ENCODE results near the gene TSPAN18. TPM values are rescaled to one million over a fixed set of nuclear protein-coding genes. Genes with fewer than 3 reads are reported as not detected.

Gene TSPAN18
- total RNA-seq, 6 donors from 2014 or later = 8.2 to 48.6 (median 17.5) TPM

DNA sequence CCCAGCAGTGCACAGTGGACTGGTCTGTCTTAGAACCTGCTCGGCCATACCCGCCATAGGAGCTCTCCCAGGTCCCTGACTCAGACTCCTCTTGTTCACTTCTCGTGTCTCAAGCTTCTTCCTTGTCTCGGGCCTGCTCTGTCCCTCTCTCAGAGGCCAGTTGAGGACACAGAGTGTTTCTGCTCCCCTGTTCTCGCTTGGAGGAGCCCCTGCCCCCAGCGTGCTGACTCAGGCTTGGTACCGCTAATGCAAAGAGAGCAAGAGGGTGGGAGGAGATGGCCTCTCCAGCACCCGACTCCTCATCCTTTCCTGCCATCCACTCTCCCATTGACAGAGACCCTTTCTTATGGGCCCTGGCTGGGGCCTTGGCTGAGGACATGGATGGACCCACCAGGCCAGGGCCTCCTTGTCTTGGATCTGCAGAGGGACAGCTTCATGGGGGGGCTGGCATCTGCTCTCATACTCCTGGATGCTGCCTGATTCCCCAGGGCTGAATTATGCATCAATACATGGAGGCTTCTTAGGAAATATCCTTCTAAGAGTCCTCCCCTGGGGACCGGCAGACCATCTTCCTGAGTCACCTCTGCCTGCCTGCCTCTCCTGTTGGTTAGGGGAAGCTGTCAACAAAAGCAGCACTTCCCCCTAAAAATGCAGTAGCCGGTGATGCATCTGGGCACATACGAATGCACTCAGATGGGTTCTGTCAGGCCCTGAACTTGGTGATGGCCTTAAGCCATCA lies 15.9 kb downstream of the TSPAN18 start:
- Histone ChIP-seq H3K27me3 (no peaks in the 10 kb centered on the region), H3K9me3 (no peaks in the 10 kb centered on the region), H3K27ac (peak overlapping the region in 1 of 4 donors; percentile 11), H3K4me3 (no peak overlapping the region), H3K4me1 (peaks cover 8 to 15% (median 9%) of the 10 kb centered on the region in 4 donors), H3K36me3 (no peaks in the 10 kb centered on the region)
- WGBS, 2 donors = 84 to 86% methylated on average over 8 to 11 of the region's 11 CpGs
- DNase-seq (no peak), ATAC-seq (ENCODE audit: low FRiP score in 2 of 2) (no peak)
- TF ChIP-seq EP300 (IDR thresholded peaks at IDR 0.05) (no peak), POLR2AphosphoS5 (IDR thresholded peaks at IDR 0.05) (no peak), CTCF (IDR thresholded peaks at IDR 0.05) (no peak), POLR2A (IDR thresholded peaks at IDR 0.05) (no peak)

DNA sequence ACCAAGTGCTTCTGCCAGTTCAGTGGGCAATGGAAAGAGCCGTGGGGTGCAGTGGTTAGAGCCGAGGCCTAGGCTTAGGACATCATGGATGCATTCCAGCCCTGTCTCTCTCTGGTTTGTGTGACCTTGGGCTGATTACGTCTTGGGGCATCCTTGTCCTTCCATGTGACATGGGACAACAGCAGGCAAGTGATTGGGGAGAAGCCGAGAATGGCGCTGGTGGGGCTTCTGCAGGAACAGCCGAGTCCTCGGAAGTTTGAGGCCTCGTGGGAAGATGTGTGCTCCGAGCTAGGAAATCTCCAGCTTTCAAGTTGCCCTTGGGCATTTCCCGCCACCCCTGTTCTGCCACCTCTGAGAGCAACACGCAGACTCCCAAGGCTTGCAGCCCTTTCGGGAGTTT lies 16.6 kb downstream of the TSPAN18 start:
- no peaks in the 10 kb centered on the region for H3K36me3 ChIP-seq
- H3K9me3 ChIP-seq = no peaks in the 10 kb centered on the region
- ATAC-seq (ENCODE audit: low FRiP score in 2 of 2) (no peak), DNase-seq (no peak)
- H3K4me1 ChIP-seq = peaks cover 8 to 15% (median 9%) of the 10 kb centered on the region in 4 donors
- TF ChIP-seq POLR2A (IDR thresholded peaks at IDR 0.05) = no peak
- TF ChIP-seq EP300 (IDR thresholded peaks at IDR 0.05) = no peak
- no peak for TF ChIP-seq CTCF (IDR thresholded peaks at IDR 0.05)
- TF ChIP-seq POLR2AphosphoS5 (IDR thresholded peaks at IDR 0.05) = no peak
- H3K27ac ChIP-seq = no peak overlapping the region
- H3K27me3 ChIP-seq = no peaks in the 10 kb centered on the region
- 78 to 86% methylated on average over 11 to 12 of the region's 12 CpGs for WGBS, 2 donors
- H3K4me3 ChIP-seq = no peak overlapping the region

DNA sequence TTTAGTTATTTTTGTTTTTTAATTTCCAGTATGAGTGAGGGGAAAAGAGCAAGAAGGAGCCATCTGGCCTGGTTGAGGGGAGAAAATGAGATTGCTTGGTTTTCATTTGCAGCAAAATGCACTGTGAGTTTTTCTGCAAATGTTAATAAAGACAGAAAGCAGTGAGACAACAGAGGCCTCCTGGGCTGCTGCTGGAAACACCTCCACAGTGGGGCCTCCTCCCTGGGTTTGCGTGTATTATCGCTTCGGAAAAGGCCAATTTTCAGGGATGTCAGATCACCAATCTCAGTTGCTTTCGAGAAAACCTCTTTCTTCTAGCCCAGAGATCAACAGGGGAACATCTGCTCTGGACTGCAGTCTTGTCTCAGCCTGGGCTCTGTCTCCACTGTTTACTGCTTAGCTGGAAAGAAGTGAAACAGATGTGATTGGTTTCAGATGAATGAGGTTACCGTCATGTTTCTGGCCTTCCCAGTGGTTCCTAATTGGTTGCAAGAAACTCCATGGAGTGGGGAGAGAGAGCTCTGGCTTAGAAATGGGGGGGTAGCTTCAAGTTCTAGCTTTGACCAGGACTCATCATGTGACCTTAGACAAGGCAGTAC lies 17.3 kb downstream of the TSPAN18 start:
- no peaks in the 10 kb centered on the region for H3K36me3 ChIP-seq
- TF ChIP-seq POLR2A (IDR thresholded peaks at IDR 0.05) (no peak), POLR2AphosphoS5 (IDR thresholded peaks at IDR 0.05) (no peak), CTCF (IDR thresholded peaks at IDR 0.05) (no peak), EP300 (IDR thresholded peaks at IDR 0.05) (no peak)
- H3K27ac ChIP-seq = no peak overlapping the region
- H3K4me1 ChIP-seq = peaks cover 8 to 15% (median 11%) of the 10 kb centered on the region in 4 donors
- DNase-seq (no peak), ATAC-seq (ENCODE audit: low FRiP score in 2 of 2) (no peak)
- H3K9me3 ChIP-seq = no peaks in the 10 kb centered on the region
- WGBS, 2 donors = 72 to 84% methylated on average over 5 of the region's 5 CpGs
- H3K27me3 ChIP-seq = no peaks in the 10 kb centered on the region
- H3K4me3 ChIP-seq = no peak overlapping the region

DNA sequence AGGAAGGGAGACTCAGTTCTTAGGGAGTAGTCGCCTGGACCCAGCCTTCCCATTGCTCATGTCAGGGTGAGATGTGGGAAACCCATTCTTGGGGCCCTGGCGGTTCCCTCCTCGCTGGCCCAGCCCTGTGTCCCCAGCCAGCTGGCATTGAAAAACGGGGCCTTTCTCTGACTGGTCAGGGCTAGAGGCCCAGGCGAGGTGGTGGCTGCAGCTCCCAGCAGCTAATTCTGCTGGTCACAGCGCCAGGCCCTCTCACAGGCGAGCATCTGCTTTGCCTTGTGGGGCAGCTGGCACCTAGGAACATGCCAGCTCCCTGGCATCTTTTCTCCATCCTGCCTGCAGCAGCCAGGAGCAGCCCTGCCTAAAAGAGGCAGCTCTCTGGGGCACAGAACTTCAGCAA lies 20.1 kb downstream of the TSPAN18 start:
- ATAC-seq (ENCODE audit: low FRiP score in 2 of 2) (no peak), DNase-seq (no peak)
- Histone ChIP-seq H3K36me3 (no peaks in the 10 kb centered on the region), H3K9me3 (no peaks in the 10 kb centered on the region), H3K4me1 (peaks cover 5 to 10% (median 9%) of the 10 kb centered on the region in 4 donors), H3K27me3 (no peaks in the 10 kb centered on the region), H3K4me3 (no peak overlapping the region), H3K27ac (peak overlapping the region in 1 of 4 donors; percentile 19)
- TF ChIP-seq POLR2AphosphoS5 (IDR thresholded peaks at IDR 0.05) = no peak
- no peak for TF ChIP-seq CTCF (IDR thresholded peaks at IDR 0.05)
- TF ChIP-seq EP300 (IDR thresholded peaks at IDR 0.05) = no peak
- no peak for TF ChIP-seq POLR2A (IDR thresholded peaks at IDR 0.05)
- WGBS, 2 donors = 83 to 88% methylated on average over 5 to 7 of the region's 7 CpGs
